Measurements from ENCODE around the gene IQGAP1.
"Not testable (repeated sequence)": the region's sequence is repeated elsewhere in the genome, so short reads cannot be mapped to it uniquely, and the experiment has no call there.

The IQGAP1 gene

GRCh38 chr15:90410316-90410715, 22.3 kb downstream of the IQGAP1 start:
- DNase-seq = not testable (repeated sequence)

- DNase-seq = no peak
These were observed 23.1 kb downstream of the IQGAP1 start for GRCh38 chr15:90411176-90411575.

- DNase-seq = no peak
These were observed 24.5 kb downstream of the IQGAP1 start for GRCh38 chr15:90412356-90413194.

- DNase-seq = no peak
These were observed 25.7 kb downstream of the IQGAP1 start for GRCh38 chr15:90413411-90414379.

- no peak for DNase-seq
These were observed 26.5 kb downstream of the IQGAP1 start for GRCh38 chr15:90414408-90415028.

GRCh38 chr15:90416052-90416451, 28.0 kb downstream of the IQGAP1 start:
- not testable (repeated sequence) for DNase-seq

- DNase-seq = no peak
These were observed 30.6 kb downstream of the IQGAP1 start for GRCh38 chr15:90418627-90419026.

GRCh38 chr15:90419206-90419605, 31.2 kb downstream of the IQGAP1 start:
- no peak for DNase-seq

- no peak for DNase-seq
These were observed 31.8 kb downstream of the IQGAP1 start for GRCh38 chr15:90419738-90420406.

GRCh38 chr15:90420451-90420850, 32.4 kb downstream of the IQGAP1 start:
- DNase-seq = no peak

- no peak for DNase-seq
These were observed 33.5 kb downstream of the IQGAP1 start for GRCh38 chr15:90421527-90421926.

GRCh38 chr15:90422043-90422442, 34.0 kb downstream of the IQGAP1 start:
- no peak for DNase-seq

GRCh38 chr15:90422936-90423335, 34.9 kb downstream of the IQGAP1 start:
- DNase-seq = no peak

- DNase-seq = no peak
These were observed 35.8 kb downstream of the IQGAP1 start for GRCh38 chr15:90423801-90424319.

- DNase-seq = no peak
These were observed 37.8 kb downstream of the IQGAP1 start for GRCh38 chr15:90425726-90426346.

GRCh38 chr15:90427185-90427584, 39.1 kb downstream of the IQGAP1 start:
- no peak for DNase-seq

- no peak for DNase-seq
These were observed 44.2 kb downstream of the IQGAP1 start for GRCh38 chr15:90432253-90432652.

GRCh38 chr15:90435652-90436337, 47.8 kb downstream of the IQGAP1 start:
- DNase-seq = no peak

GRCh38 chr15:90436952-90437351, 48.9 kb downstream of the IQGAP1 start:
- DNase-seq = no peak

GRCh38 chr15:90437516-90437915, 49.5 kb downstream of the IQGAP1 start:
- no peak for DNase-seq

- no peak for DNase-seq
These were observed 51.9 kb downstream of the IQGAP1 start for GRCh38 chr15:90439946-90440345.

All from activated naive CD4-positive, alpha-beta T cell (primary cell).